Esophagus mucosa (tissue), 1 donor: ENCODE measurements around the gene SPTLC1. TPM values are rescaled to one million over a fixed set of nuclear protein-coding genes. Genes with fewer than 3 reads are reported as not detected.
A peak's percentile ranks its signal among the peaks of the same experiment; 100 is the strongest.
"Not testable (repeated sequence)": the region's sequence is repeated elsewhere in the genome, so short reads cannot be mapped to it uniquely, and the experiment has no call there.

Experiments
- ATAC-seq: fragments of 200-7000 bp; cut with Tn5 transposase; one replicate; pipeline ENCODE4 v1.9.1; 2020
- total RNA-seq: library from RNA; stranded (reverse); gene quantifications from one replicate; pipeline ENCODE4 v1.2.4, GENCODE V29; 2023
- donor health status: DM: yes; HTN: yes; CAD: no.

Gene SPTLC1
- total RNA-seq, 1 donor from 2014 or later = 54.6 TPM

DNA sequence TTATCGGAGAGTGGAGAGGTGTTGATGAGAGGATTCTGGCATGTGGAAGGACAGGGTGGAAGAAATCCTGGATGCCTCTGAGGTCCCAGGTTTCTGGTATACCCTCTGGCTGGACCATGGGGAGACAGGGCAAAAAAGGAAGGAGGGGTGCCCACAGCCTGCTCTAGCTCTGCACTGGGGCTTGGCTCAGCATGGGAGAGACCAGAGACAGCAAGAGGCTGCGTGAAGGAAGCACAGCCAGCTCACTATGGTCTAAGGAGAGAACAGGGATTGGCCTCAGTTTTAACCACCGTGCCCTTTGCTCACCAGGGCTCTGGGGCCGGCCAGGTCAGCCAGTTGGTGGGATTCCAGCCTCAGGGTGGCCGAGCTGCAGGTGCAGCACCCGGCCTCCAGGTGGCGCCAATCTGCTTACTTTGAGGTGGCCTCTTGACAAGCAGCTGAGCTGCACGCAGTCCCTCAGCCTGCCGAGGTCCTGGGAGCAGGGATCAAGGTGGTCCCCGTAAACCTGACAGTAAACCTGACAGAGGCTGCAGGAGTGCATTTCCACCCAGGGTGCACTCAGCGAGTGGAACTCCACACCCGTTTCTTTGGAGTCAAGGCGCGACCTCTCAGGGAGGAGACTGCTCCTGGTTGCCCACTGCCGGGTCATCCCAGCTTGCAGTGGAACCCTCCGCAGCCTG lies 25.0 kb upstream of the SPTLC1 start:
- ATAC-seq = peak; percentile 62

DNA sequence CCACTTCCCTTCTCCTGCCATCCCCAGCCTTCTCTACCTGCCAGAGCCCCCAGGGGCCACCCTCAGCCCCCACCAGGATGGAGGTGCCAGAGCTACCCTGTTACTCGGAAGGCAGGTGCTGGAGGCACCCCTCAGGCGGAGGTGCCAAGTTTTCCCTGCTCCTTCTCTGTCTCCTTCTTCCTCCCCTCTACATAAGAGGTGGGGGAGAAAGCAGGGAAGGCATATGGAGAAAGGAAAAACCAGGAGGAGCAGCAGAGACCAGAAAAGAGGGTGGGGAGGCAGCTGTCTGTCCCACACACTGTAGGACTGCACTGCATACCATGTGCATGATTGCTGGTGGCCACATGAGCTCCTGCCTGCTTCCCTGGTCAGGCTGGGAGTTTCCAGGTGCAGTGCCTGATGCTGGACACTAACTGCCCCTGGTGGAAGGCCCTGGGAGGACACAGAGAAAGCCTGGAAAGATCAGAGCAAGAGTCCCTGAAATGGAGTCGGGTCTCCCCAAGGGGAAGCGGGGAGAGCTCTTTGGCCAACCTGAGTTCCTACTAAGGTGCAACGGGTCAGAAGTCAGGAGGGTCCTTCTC lies 23.8 kb upstream of the SPTLC1 start:
- ATAC-seq = not testable (repeated sequence)

DNA sequence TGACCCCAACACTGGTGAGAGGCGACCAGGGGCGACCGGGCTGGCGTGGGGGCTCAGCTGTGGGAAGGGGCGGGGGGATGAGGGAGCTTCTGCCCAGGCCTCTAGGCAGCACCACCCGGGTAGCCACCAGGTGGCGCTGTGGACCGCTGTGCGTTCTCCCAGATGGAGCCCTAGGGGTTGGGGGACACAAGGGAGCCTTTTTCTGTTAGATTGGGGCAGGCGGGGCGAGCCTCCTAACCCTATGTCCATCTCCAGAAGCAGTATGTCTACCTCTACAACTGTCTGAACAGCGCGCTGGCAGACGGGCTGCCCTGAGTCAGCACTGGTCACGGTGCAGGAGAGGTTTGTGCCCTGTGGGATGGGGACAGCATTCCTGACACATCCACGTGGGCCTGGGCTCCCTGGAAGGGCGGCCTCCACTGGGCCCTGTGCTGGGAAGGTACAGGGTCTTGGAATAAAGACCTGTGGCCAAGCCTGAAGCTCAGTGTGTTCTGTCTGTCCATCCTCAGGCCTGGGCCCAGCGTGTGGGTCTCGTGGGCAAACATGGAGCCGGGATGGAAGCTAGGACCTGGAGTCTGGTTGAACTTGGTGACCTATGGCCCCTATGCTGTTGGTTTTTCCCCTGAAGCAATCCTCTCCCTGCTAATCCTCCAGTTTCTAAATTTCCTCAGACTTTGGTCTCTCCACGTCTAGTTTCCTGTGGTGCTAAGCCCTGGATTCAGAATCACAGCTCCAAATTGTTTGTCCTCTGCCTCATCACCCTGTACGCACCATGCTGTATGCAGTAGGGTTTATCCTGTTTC lies 23.1 kb upstream of the SPTLC1 start:
- peak; percentile 44 for ATAC-seq

DNA sequence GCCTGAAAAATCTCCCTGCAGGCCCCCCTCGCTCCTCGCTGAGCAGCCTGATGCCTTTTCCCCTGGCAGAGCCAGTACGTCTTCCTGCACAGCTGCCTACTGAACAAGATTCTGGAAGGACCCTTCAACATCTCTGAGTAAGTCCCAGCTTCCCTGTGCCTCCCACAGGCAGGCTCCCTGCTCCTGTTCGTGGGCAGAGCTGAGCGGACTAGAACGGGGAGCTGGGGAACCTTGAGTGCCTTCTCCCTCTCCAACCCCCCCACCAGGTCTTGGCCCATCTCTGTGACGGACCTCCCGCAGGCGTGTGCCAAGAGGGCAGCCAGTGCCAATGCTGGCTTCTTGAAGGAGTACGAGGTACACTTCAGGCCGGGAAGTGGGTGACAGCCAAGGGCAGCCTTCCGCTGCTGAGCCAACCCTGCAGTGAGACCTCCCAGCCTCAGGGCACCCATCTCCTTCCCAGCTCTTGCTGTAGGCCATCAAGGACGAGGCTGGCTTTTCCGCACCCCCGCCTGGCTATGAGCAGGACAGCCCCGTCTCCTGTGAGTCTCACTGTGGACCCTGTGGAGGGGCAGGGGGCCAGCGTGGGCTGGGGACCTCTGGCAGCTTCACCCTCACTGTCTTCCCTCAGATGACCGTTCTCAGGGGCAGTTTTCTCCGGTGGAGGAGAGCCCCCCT lies 21.1 kb upstream of the SPTLC1 start:
- no peak for ATAC-seq

DNA sequence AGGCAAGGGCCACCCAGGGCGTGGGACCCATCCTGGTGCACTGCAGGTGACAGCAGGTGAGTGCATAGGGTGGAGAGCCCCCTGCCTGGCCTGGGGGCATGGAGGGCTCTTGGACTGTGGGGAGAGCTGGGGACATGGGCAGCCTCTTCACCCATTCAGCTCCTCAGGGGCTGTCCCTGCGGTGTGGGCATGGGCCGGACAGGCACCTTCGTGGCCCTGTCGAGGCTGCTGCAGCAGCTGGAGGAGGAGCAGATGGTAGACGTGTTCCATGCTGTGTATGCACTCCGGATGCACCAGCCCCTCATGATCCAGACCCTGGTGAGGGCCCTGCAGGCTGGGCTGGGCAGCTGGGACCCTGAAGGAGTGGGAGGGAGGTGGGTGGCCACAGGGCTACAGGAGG lies 20.4 kb upstream of the SPTLC1 start:
- ATAC-seq = no peak

DNA sequence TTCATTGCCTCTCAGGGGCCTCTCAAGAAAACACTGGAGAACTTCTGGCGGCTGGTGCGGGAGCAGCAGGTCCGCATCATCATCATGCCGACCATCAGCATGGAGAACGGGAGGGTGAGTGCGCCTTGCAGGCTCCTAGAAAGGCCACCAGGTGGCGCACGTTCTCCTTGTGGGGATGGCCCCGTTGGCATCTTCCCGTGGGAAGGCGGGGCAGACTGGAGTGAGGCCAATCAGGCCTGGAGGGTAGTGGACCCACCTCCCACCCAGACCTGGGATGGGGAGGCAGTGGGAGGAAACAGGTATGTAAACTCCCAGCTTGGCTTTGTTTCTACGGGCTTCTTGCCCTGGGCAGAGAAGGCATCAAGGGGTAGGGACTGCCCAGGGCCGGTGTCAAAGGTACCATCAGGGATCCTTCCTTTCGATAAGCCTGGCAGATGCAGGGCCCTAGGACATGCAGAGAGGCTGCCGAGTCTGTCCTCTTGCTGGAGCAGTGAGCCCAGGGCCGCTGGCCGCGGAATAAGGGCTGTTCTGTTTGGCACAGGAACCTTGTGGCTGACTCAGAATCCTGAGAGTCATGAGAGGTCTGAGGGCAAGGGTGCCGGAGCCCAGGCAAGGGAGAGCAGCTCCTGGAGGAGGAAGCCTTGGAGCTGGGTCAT lies 18.9 kb upstream of the SPTLC1 start:
- ATAC-seq = peak; percentile 68

DNA sequence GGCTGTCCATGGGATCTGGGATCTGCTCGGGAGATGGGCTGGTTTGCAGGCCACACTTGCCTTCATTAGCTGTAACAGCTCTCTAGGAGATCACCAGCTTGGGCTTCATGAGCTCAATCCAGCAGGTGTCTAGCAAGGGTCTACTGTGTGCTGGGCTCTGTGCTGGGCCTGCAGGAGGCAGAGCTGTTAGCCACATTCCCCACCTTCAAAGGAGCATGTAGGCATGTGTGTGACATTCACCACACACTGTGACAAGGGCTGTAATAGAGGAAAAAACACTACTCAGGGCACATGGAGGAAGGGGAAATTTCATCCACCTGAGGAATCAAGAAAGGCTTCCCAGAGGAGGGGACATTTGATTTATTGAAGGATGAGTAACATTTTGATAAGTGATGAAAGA lies 17.7 kb upstream of the SPTLC1 start:
- ATAC-seq = not testable (repeated sequence)

DNA sequence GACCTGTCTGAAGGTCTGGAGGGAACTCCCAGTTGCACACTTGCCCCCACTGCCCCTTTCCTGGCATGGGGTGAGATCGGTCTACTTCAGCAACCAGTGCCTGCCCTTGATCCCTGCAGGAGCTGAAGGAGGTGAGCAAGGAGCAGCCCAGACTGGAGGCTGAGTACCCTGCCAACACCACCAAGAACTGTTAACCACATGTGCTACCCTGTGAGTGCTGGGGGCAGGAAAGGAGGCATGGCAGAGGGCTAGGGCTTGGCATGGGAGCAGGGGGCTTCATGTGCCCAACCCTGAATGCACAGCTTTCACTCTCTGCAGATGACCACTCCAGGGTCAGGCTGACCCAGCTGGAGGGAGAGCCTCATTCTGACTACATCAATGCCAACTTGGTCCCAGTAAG lies 17.3 kb upstream of the SPTLC1 start:
- no peak for ATAC-seq

DNA sequence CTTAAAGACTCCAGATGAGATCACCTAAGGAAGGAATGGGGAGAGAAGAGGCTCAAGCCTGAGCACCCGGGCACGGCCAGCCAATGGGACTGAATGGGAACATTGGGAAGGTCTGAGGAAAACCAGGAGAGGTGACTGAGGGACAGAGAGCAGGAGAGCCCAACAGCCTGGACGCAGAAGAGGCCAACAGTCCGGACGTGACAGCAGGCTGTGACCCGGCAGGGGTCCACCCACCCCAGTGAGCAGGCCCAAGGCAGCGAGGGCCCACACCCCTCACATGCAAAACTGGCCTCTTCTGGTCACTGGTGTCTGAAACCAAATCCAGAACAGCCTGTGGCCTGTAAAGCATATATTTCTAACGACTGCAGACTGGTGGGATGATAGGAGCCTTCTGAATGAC lies 7.6 kb upstream of the SPTLC1 start:
- ATAC-seq = peak; percentile 12

DNA sequence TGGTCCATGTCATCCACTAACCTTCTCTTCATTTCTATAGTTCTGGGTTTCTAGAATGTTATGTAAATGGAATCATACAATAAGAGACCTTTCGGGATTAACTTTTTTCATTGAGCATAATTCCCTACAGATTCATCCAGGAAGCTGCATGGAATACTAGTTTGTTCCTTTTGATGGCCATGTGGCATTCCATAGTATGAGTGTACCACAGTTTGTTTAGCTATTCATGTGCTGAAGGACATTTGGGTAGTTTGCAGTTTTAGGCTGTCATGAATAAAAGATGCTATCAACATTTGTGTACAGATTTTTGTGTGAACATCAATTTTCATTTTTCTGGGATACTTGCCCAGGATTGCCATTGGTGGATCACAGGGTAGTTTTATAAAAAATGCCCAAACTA lies 6.8 kb upstream of the SPTLC1 start:
- ATAC-seq = no peak

DNA sequence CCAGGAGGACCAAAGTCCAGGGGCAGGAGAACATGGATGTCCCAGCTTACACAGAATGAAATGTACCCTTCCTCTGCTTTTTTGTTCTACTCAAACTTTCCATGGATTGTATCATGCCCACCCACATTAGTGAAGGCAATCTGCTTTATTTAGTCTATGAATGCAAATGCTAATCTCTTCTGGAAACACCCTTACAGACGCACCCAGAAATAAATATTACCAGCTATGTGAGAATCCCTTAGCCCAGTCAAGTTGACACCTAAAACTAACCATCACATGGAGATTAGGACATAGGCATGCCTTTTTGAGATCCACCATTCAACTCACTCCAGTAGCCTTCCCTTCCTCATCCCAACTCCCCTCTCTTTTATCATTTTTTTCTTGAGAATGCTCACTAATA lies 6.1 kb upstream of the SPTLC1 start:
- ATAC-seq = no peak

DNA sequence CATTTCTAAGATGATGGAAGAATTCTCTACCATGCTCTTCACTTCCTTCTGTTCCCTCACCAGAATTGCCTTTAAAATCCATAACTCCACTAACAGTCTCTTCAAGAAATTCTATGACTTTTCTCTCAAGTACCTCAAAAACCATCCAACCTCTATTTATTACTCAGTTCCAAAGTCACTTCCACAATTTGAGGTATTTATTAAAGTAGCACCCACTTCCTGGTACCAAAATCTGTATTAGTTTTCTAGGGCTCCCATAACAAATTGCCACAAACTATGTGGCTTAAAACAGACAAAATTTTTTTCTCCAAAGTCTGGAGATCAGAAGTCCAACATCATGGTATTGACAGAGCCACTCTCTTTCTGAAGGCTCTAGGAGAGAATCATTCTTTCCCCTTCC lies 4.9 kb upstream of the SPTLC1 start:
- ATAC-seq = no peak

DNA sequence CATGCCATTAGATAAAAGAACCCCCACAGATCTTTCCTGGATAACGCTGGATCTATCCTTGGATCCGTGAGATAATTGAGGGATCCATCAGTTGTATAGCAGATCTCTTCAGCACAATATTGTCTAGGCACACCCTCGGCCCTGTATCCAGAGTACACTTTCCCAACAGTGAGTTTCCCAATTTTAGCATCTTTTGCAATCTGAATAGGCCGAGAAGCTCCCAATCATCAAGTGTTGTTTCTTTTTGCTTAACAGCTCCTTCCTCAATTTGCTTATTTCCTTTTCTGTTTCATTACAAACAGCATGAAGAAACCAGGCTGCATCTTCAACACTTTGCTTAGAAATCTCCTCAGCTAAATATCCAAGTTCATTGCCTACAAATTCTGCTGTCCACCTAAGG lies 4.4 kb upstream of the SPTLC1 start:
- ATAC-seq = no peak

DNA sequence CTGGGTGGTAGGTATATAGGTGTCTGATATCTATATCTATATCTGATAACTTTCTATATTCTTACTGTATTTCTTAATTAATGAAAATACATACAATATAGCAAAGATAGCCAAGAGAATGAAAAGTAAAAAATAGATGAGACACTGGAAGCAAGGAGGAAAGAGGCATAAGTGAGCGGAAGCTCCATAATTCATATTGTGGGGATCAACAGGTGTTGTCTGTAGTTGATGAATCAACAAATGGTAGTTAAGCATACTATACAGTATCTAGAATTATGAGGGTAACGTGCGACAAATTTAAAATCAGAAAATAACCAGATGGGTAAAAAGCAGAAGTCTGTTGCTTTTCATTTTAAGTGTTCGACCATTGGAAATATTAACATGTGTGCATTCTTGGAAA lies 7.1 kb downstream of the SPTLC1 start:
- ATAC-seq = no peak

DNA sequence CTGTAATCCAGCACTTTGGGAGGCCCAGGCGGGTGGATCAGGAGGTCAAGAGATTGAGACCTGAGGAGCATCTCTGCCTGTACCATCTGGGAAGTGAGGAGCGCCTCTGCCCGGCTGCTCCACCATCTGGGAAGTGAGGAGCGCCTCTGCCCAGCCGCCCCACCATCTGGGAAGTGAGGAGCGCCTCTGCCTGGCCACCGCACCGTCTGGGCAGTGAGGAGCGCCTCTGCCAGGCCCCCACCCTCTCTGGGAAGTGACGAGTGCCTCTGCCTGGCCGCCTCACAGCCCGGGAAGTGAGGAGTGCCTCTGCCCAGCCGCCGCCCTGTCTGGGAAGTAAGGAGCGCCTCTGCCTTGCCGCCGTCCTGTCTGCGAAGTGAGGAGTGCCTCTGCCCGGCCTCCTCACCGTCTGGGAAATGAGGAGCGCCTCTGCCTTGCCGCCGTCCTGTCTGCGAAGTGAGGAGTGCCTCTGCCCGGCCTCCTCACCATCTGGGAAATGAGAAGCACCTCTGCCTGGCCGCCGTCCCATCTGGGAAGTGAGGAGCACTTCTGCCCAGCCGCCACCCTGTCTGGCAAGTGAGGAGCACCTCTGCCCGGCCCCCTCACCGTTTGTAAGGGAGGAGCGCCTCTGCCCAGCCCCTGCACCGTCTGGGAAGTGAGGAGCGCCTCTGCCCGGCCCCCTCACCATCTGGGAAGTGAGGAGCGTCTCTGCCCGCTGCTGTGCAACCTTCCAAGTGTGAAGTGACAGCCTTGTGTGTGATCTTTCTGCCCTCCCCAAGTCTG lies 9.6 kb downstream of the SPTLC1 start:
- ATAC-seq = not testable (repeated sequence)

DNA sequence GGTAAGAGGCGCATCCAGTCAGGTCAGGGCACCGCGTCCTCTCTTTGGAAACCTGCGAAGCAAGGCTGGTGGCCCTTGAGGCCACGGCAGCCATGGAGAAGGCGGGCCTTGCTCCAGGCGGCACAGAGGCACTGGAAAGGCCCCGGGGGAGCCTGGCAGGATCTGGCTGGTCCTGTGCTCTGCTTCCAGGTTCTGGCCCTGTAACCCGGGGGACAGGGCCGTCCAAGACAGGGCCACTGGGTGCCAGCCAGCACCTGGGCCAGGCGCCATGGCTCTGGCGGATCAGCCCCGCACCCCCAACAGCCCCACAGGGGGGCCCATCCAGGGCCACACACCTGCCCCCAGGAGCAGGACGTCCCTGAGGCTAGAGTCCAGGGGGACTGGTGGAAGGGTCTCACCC lies 11.6 kb downstream of the SPTLC1 start:
- not testable (repeated sequence) for ATAC-seq

DNA sequence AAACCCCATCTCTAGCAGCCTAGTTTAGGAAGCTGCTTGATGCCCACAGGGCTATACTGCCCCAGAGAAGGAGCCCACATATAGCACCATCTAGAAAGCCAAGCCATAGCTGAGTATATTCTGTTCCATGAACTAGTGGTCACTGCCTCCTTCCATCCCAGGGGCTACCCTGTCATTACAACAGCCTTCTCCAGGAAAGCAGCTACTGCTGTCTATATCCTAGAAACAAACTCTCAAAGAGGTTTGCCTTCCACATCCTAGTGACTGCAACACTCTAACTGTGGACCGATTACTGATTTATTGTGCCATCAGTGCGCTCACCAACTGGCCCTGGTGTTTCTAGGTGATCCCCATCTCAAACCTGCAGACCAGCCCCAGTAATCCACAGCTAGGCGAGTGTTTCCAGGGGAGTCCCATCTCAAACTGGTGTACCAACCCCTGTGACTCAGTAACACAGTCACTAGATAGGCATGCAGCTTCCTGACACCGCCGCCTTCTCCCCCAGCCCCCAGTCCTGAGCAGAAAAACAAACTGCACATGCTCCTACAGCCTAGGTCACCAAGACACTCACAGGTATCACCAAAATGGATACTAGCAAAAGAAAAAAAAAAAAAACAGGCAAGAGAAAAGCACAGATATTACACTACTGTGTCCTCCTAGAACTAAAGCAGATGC lies 14.8 kb downstream of the SPTLC1 start:
- ATAC-seq = peak; percentile 98

DNA sequence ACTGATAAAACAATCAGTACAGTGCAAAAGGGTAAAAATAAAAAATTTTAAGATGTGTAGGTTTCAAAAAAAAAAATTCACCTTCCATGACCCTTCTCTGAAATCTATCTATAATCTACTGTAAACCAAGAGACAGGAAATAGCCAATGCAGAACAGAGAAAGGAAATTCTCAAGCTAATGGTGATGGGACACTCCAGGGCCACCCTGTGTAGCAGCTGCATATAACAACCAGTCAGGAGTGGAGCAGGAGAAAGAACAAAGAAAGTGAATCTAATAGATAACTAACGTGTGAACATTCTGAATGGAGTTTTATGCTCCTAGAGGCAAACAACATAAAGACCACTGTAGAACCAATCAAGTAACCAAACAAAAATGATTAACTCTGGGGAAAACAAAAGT lies 16.6 kb downstream of the SPTLC1 start:
- no peak for ATAC-seq

DNA sequence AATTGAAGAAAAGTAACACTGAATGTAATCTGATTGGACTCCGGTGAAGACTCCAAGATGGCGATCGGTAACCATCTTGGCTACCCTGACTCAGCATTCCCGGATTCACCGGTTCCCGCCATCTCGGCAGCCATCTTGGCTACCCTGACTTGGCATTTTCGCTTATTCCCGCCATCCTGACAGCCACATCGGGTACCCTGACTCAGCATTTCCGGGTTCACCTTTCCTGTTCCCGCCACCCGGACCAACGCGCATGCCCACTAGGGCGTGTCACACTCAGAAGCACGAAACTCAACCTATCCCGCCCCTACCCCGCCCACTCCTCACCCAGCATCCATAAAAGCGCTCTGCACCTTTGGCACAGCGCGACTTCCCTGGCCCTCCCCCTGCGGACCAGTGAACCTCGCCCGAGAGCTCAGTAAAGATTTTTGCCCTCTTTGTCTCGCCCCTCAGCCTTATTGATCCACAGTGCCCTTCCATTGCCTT lies 17.2 kb downstream of the SPTLC1 start:
- peak; percentile 31 for ATAC-seq

DNA sequence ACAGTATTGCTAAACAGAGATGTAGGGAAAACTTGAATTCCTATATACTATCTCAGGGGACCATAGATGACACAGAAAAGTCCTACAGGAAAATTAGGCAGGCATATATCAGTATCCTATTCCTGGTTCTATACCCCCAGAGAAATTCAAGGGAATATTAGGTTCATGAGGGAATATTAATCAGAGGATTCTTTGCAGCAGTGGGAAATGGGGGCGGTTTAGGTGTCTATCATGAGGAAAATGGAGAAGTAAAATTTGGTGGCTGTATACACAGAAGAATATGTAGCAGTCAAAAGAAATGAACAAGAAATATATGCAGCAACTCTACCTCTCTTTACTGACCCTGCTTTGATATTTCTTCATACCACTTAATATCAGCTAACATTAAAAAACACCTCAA lies 20.0 kb downstream of the SPTLC1 start:
- no peak for ATAC-seq

DNA sequence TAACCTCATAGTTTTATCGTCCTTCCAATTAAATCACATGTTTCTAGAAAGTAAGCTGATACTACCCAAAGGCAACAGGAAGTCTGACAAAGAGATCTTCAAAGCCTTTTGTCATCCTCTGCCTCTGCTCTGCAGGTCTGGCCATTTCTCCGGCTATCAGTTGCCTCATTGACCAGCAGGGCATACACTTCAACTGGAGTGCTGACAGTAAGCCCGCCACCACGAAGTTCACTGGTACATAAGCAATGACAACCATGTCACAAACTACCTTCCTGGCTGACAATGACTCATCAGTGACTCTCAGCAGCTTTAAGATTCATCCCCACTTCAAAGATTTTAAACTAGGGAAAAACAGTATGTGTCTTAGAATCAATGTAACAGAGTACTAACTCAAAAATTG lies 20.6 kb downstream of the SPTLC1 start:
- no peak for ATAC-seq
